ENCODE data around the gene CDYL. TPM values are rescaled to one million over a fixed set of nuclear protein-coding genes. Genes with fewer than 3 reads are reported as not detected.
"Not testable (repeated sequence)": the region's sequence is repeated elsewhere in the genome, so short reads cannot be mapped to it uniquely, and the experiment has no call there.

The CDYL gene
- total RNA-seq, 4 donors from 2014 or later: 32.1 to 61.4 (median 39.0) TPM

- DNase-seq (ENCODE audit: low spot score in 2 of 2): no peak
- no peak for TF ChIP-seq POLR2A (IDR thresholded peaks at IDR 0.05)
- no peak for TF ChIP-seq CTCF (IDR thresholded peaks at IDR 0.05)
- intact Hi-C loops (cut with DNase I; ENCODE audit: low total_unique reads): no loop called here
- H3K4me3 ChIP-seq (ENCODE audit: low read depth, poor library complexity, severe bottlenecking): no peak overlapping the region
These were observed 52.9 kb downstream of the CDYL start for GRCh38 chr6:4829089-4829488.

- 96 to 97% methylated on average over 13 of the region's 13 CpGs for WGBS, 2 donors
- intact Hi-C loops (cut with DNase I; ENCODE audit: low total_unique reads); H3K4me3 ChIP-seq (ENCODE audit: low read depth, poor library complexity, severe bottlenecking); DNase-seq (ENCODE audit: low spot score in 2 of 2): not testable (repeated sequence)
These were observed 59.3 kb downstream of the CDYL start for GRCh38 chr6:4835540-4835939.

- 93 to 95% methylated on average over 3 of the region's 3 CpGs for WGBS, 2 donors
- intact Hi-C loops (cut with DNase I; ENCODE audit: low total_unique reads): no loop called here
These were observed 64.0 kb downstream of the CDYL start for GRCh38 chr6:4840169-4840568.

GRCh38 chr6:4844108-4844507, 67.9 kb downstream of the CDYL start:
- no peak for DNase-seq (ENCODE audit: low spot score in 2 of 2)
- no peak overlapping the region for H3K4me3 ChIP-seq (ENCODE audit: low read depth, poor library complexity, severe bottlenecking)
- TF ChIP-seq CTCF (IDR thresholded peaks at IDR 0.05) (no peak), POLR2A (IDR thresholded peaks at IDR 0.05) (no peak)
- intact Hi-C loops (cut with DNase I; ENCODE audit: low total_unique reads): no loop called here
- 88 to 97% methylated on average over 7 of the region's 7 CpGs for WGBS, 2 donors

More at GRCh38 chr6:4840169-4840568, 64.0 kb downstream of the CDYL start:
- no peak for DNase-seq (ENCODE audit: low spot score in 2 of 2)
- H3K4me3 ChIP-seq (ENCODE audit: low read depth, poor library complexity, severe bottlenecking): no peak overlapping the region
- TF ChIP-seq CTCF (IDR thresholded peaks at IDR 0.05) (no peak), POLR2A (IDR thresholded peaks at IDR 0.05) (no peak)

- no peak for TF ChIP-seq CTCF (IDR thresholded peaks at IDR 0.05)
- no peak for TF ChIP-seq POLR2A (IDR thresholded peaks at IDR 0.05)
- H3K4me3 ChIP-seq (ENCODE audit: low read depth, poor library complexity, severe bottlenecking): no peak overlapping the region
- 92% methylated on average over 2 of the region's 2 CpGs for WGBS, 2 donors
- DNase-seq (ENCODE audit: low spot score in 2 of 2): no peak
- intact Hi-C loops (cut with DNase I; ENCODE audit: low total_unique reads): no loop called here
These were observed 70.2 kb downstream of the CDYL start for GRCh38 chr6:4846387-4846786.

GRCh38 chr6:4848382-4849068, 72.3 kb downstream of the CDYL start:
- 80 to 82% methylated on average over 7 of the region's 7 CpGs for WGBS, 2 donors
- DNase-seq (ENCODE audit: low spot score in 2 of 2): no peak
- H3K4me3 ChIP-seq (ENCODE audit: low read depth, poor library complexity, severe bottlenecking): no peak overlapping the region
- intact Hi-C loops (cut with DNase I; ENCODE audit: low total_unique reads): no loop called here
- no peak for TF ChIP-seq CTCF (IDR thresholded peaks at IDR 0.05)
- no peak for TF ChIP-seq POLR2A (IDR thresholded peaks at IDR 0.05)

All from lower leg skin (tissue), 4 donors.